ENCODE data around the gene FRS3. TPM values are rescaled to one million over a fixed set of nuclear protein-coding genes. Genes with fewer than 3 reads are reported as not detected.

The FRS3 gene
- total RNA-seq, 1 experiment from 2014 or later, result 5.9 TPM

- TF ChIP-seq SRF (IDR thresholded peaks at IDR 0.05; ENCODE audit: low read depth), result no peak
- no peak for TF ChIP-seq EGR1 (IDR thresholded peaks at IDR 0.05; ENCODE audit: low read depth)
- TF ChIP-seq ZNF274 (IDR thresholded peaks at IDR 0.05; ENCODE audit: low read depth, low read length), result no peak
- TF ChIP-seq POLR2A (IDR thresholded peaks at IDR 0.05; ENCODE audit: borderline replicate concordance, extremely low read depth, insufficient read depth, insufficient read length), result no peak
- no peak for TF ChIP-seq SIN3A (IDR thresholded peaks at IDR 0.05; ENCODE audit: low read depth)
- no peak for TF ChIP-seq FOSL1 (IDR thresholded peaks at IDR 0.05; ENCODE audit: low read depth)
- no peak for TF ChIP-seq RAD21 (IDR thresholded peaks at IDR 0.05; ENCODE audit: low read depth)
- no peak for TF ChIP-seq EZH2 (IDR thresholded peaks at IDR 0.05)
- no peak for TF ChIP-seq CBX3 (IDR thresholded peaks at IDR 0.05; ENCODE audit: low read depth)
- H2AFZ ChIP-seq (ENCODE audit: low read depth, low read length, poor library complexity, severe bottlenecking), result no peak overlapping the region
- no peaks in the 10 kb centered on the region for H3K9me2 ChIP-seq (ENCODE audit: insufficient read depth)
- no peak overlapping the region for H3K4me2 ChIP-seq (ENCODE audit: low read length)
- no peak for ATAC-seq
- DNase-seq (ENCODE audit: low read depth, low spot score), result no peak
- intact Hi-C loops (cut with micrococcal nuclease), result no loop called here
- ChIA-PET POLR2A (no interaction called here), RAD21 (ENCODE audit: low non-redundant PET in 1 of 2, low total read pairs in 2 of 2, uncharacterized antibody in 2 of 2, unreplicated experiment in 2 of 2) (no interaction called here), CTCF (no interaction called here)
- no peak overlapping the region for H3K4me3 ChIP-seq (replicated peaks in 1 of 2; ENCODE audit: low read depth in 1 of 2, low read length in 2 of 2)
- no peaks in the 10 kb centered on the region for H3K9me3 ChIP-seq (ENCODE audit: control insufficient read depth in 1 of 2, insufficient read depth in 1 of 2, low read depth in 1 of 2, low read length in 2 of 2)
- H3K27me3 ChIP-seq (ENCODE audit: insufficient read depth, low read length), result no peaks in the 10 kb centered on the region
- H3K9ac ChIP-seq (ENCODE audit: low read length), result no peak overlapping the region
- no peaks in the 10 kb centered on the region for H4K20me1 ChIP-seq (ENCODE audit: insufficient read depth)
- no peaks in the 10 kb centered on the region for H3K79me2 ChIP-seq (ENCODE audit: insufficient read depth, low read length)
- H3K36me3 ChIP-seq (ENCODE audit: control insufficient read depth in 1 of 2, insufficient read depth in 2 of 2, low read length in 2 of 2), result no peaks in the 10 kb centered on the region
- BruUV-seq (replicated peaks), result no TSS peak
- peaks cover 9 to 15% of the 10 kb centered on the region in 2 experiments; a peak in 3 of 4 replicates for H3K4me1 ChIP-seq (ENCODE audit: control insufficient read depth in 1 of 2, insufficient read depth in 2 of 2, low read length in 2 of 2)
- H3K27ac ChIP-seq (ENCODE audit: low read depth, low read length), result no peak overlapping the region
Observed at GRCh38 chr6:41720783-41721182, 58.9 kb downstream of the FRS3 start.

- ChIA-PET POLR2A (no interaction called here), CTCF (interaction anchor here (1.6 kb wide), 1 partner anchor 14 kb away, joined by 5 read pairs; no protein-coding TSS in a partner anchor), RAD21 (ENCODE audit: low non-redundant PET in 1 of 2, low total read pairs in 2 of 2, uncharacterized antibody in 2 of 2, unreplicated experiment in 2 of 2) (no interaction called here)
- TF ChIP-seq RAD21 (IDR thresholded peaks at IDR 0.05; ENCODE audit: low read depth) (no peak), MAX (IDR thresholded peaks at IDR 0.05) (no peak), SP1 (IDR thresholded peaks at IDR 0.05; ENCODE audit: low read depth) (no peak), TCF7L2 (IDR thresholded peaks at IDR 0.05; ENCODE audit: borderline replicate concordance, extremely low read depth, insufficient read depth, insufficient read length) (no peak), ATF3 (IDR thresholded peaks at IDR 0.05) (no peak), REST (IDR thresholded peaks at IDR 0.05; ENCODE audit: low read depth) (no peak), FOSL1 (IDR thresholded peaks at IDR 0.05; ENCODE audit: low read depth) (no peak), CEBPB (IDR thresholded peaks at IDR 0.05; ENCODE audit: low read depth) (no peak), CBX3 (IDR thresholded peaks at IDR 0.05; ENCODE audit: low read depth) (no peak), EZH2phosphoT487 (IDR thresholded peaks at IDR 0.05; ENCODE audit: borderline replicate concordance) (no peak), POLR2A (IDR thresholded peaks at IDR 0.05; ENCODE audit: borderline replicate concordance, extremely low read depth, insufficient read depth, insufficient read length) (no peak), YY1 (IDR thresholded peaks at IDR 0.05; ENCODE audit: extremely low read depth, insufficient replicate concordance, low read depth, low read length) (no peak), EGR1 (IDR thresholded peaks at IDR 0.05; ENCODE audit: low read depth) (no peak), ZNF274 (IDR thresholded peaks at IDR 0.05; ENCODE audit: low read depth, low read length) (no peak)
Observed at GRCh38 chr6:41720262-41720620, 59.5 kb downstream of the FRS3 start.

More at GRCh38 chr6:41720262-41720620, 59.5 kb downstream of the FRS3 start:
- H4K20me1 ChIP-seq (ENCODE audit: insufficient read depth), result no peaks in the 10 kb centered on the region
- DNase-seq (ENCODE audit: low read depth, low spot score) (no peak), ATAC-seq (no peak)
- no peak overlapping the region for H3K27ac ChIP-seq (ENCODE audit: low read depth, low read length)
- no peak overlapping the region for H3K9ac ChIP-seq (ENCODE audit: low read length)
- H2AFZ ChIP-seq (ENCODE audit: low read depth, low read length, poor library complexity, severe bottlenecking), result no peak overlapping the region
- H3K4me3 ChIP-seq (replicated peaks in 1 of 2; ENCODE audit: low read depth in 1 of 2, low read length in 2 of 2), result no peak overlapping the region
- no peak overlapping the region for H3K4me2 ChIP-seq (ENCODE audit: low read length)
- H3K79me2 ChIP-seq (ENCODE audit: insufficient read depth, low read length), result no peaks in the 10 kb centered on the region
- no TSS peak for BruUV-seq (replicated peaks)
- H3K36me3 ChIP-seq (ENCODE audit: control insufficient read depth in 1 of 2, insufficient read depth in 2 of 2, low read length in 2 of 2), result no peaks in the 10 kb centered on the region
- no peaks in the 10 kb centered on the region for H3K27me3 ChIP-seq (ENCODE audit: insufficient read depth, low read length)
- no peaks in the 10 kb centered on the region for H3K9me3 ChIP-seq (ENCODE audit: control insufficient read depth in 1 of 2, insufficient read depth in 1 of 2, low read depth in 1 of 2, low read length in 2 of 2)
- intact Hi-C loops (cut with micrococcal nuclease), result no loop called here
- peaks cover 10 to 17% of the 10 kb centered on the region in 2 experiments; a peak in 3 of 4 replicates for H3K4me1 ChIP-seq (ENCODE audit: control insufficient read depth in 1 of 2, insufficient read depth in 2 of 2, low read length in 2 of 2)
- H3K9me2 ChIP-seq (ENCODE audit: insufficient read depth), result no peaks in the 10 kb centered on the region
